Neural cell (in vitro differentiated cells): Measurements from ENCODE around the gene FGD3. TPM values are rescaled to one million over a fixed set of nuclear protein-coding genes. Genes with fewer than 3 reads are reported as not detected.

Experiments
- H2AFZ ChIP-seq: fragments of 200-600, 300-800 bp; sonication (generic), shearing (Covaris generic); 2 replicates; pipeline ENCODE4 v1.6.0; 2014; ENCODE audit warnings: low read depth, mild to moderate bottlenecking, antibody characterized with exemption, low read length, moderate library complexity
- H3F3A ChIP-seq: fragments of 200-600 bp; shearing (Covaris generic); 2 replicates; pipeline ENCODE4 v1.6.1; 2016; ENCODE audit warnings: mild to moderate bottlenecking, moderate library complexity, mixed read lengths, antibody characterized with exemption, low read length; ENCODE audit not compliant: insufficient read depth, poor library complexity, severe bottlenecking
- H3K27ac ChIP-seq: fragments of 200-600, 300-800 bp; sonication (generic), shearing (Covaris generic); 2 replicates; pipeline ENCODE4 v1.5.1; 2014; ENCODE audit warnings: mild to moderate bottlenecking, low read length, moderate library complexity
- H3K27me3 ChIP-seq: fragments of 300-800, 200-600 bp; sonication (generic), shearing (Covaris generic); 2 replicates; pipeline ENCODE4 v1.6.0; 2014; ENCODE audit warnings: mild to moderate bottlenecking, low read depth, low read length, moderate library complexity; ENCODE audit not compliant: insufficient read depth
- H3K36me3 ChIP-seq: fragments of 300-800, 200-600 bp; sonication (generic), shearing (Covaris generic); 2 replicates; pipeline ENCODE4 v1.5.1; 2014; ENCODE audit warnings: mild to moderate bottlenecking, antibody characterized with exemption, low read length, moderate library complexity; ENCODE audit not compliant: insufficient read depth
- H3K4me2 ChIP-seq: fragments of 300-800, 200-600 bp; sonication (generic), shearing (Covaris generic); 2 replicates; pipeline ENCODE4 v1.6.0; 2014; ENCODE audit warnings: mild to moderate bottlenecking, low read length
- H3K4me3 ChIP-seq: fragments of 300-800, 200-600 bp; sonication (generic), shearing (Covaris generic); 2 replicates; pipeline ENCODE4 v1.5.1; 2014; ENCODE audit warnings: mild to moderate bottlenecking, low read length, moderate library complexity
- H3K79me2 ChIP-seq: fragments of 200-600 bp; shearing (Covaris generic); replicated peaks from 2 replicates; pipeline ENCODE4 v1.6.0; 2014; ENCODE audit warnings: mild to moderate bottlenecking, low read length, moderate library complexity; ENCODE audit not compliant: insufficient read depth
- H3K9ac ChIP-seq: fragments of 300-800, 200-600 bp; sonication (generic), shearing (Covaris generic); 2 replicates; pipeline ENCODE4 v1.6.1; 2016; ENCODE audit warnings: mild to moderate bottlenecking, low read length, mixed read lengths
- H3K9me2 ChIP-seq: fragments of 200-600 bp; shearing (Covaris generic); 2 replicates; pipeline ENCODE4 v1.6.1; 2016; ENCODE audit warnings: mild to moderate bottlenecking, low read length, mixed read lengths; ENCODE audit not compliant: insufficient read depth
- H3K9me3 ChIP-seq: fragments of 200-600, 300-800 bp; sonication (generic), shearing (Covaris generic); 2 replicates; pipeline ENCODE4 v1.6.1; 2016; ENCODE audit warnings: mild to moderate bottlenecking, mixed run types, low read length, moderate library complexity, mixed read lengths
- H4K20me1 ChIP-seq: fragments of 200-600 bp; shearing (Covaris generic); 2 replicates; pipeline ENCODE4 v1.6.1; 2016; ENCODE audit warnings: mild to moderate bottlenecking, mixed run types; ENCODE audit not compliant: insufficient read depth
- EP300 ChIP-seq: fragments of 450-650 bp; conservative IDR thresholded peaks from 2 replicates; pipeline ENCODE4 v1.6.1; 2014; ENCODE audit warnings: antibody characterized with exemption, mild to moderate bottlenecking, moderate library complexity; ENCODE audit not compliant: poor library complexity, severe bottlenecking
- EZH2 ChIP-seq: fragments of 200-600, 300-800 bp; shearing (Covaris generic), sonication (generic); IDR thresholded peaks from 2 replicates; pipeline ENCODE4 v1.6.1; 2014; ENCODE audit warnings: antibody characterized with exemption, low read length, borderline replicate concordance, mild to moderate bottlenecking; ENCODE audit not compliant: insufficient read depth, poor library complexity, severe bottlenecking
- MXI1 ChIP-seq: fragments of 450-650 bp; conservative IDR thresholded peaks from 2 replicates; pipeline ENCODE4 v1.6.1; 2014; ENCODE audit warnings: antibody characterized with exemption, mild to moderate bottlenecking; ENCODE audit not compliant: poor library complexity, severe bottlenecking
- POLR2AphosphoS5 ChIP-seq: IDR thresholded peaks from 2 replicates; pipeline ENCODE4 v1.6.1; 2012
- RAD21 ChIP-seq: fragments of 450-650 bp; conservative IDR thresholded peaks from 2 replicates; pipeline ENCODE4 v1.6.1; 2014; ENCODE audit warnings: antibody characterized with exemption, mild to moderate bottlenecking, moderate library complexity
- SMC3 ChIP-seq: fragments of 450-650 bp; conservative IDR thresholded peaks from 2 replicates; pipeline ENCODE4 v1.6.1; 2014; ENCODE audit warnings: antibody characterized with exemption, mild to moderate bottlenecking, moderate library complexity; ENCODE audit not compliant: poor library complexity
- TAF1 ChIP-seq: IDR thresholded peaks from 2 replicates; pipeline ENCODE4 v1.6.1; 2012; ENCODE audit warnings: low read depth
- polyA plus RNA-seq: library from polyadenylated mRNA; depleted of rRNA; stranded (reverse); fragments of >200 nt; gene quantifications from 2 replicates; pipeline ENCODE4 v1.2.3, GENCODE V29; 2014
- TF ChIP-seq, protein P1 (sequence below): fragments of 450-650 bp; IDR thresholded peaks from 2 replicates; pipeline ENCODE4 v1.5.1; 2014; ENCODE audit warnings: antibody characterized with exemption, mild to moderate bottlenecking, moderate library complexity; ENCODE audit not compliant: poor library complexity, severe bottlenecking
- TF ChIP-seq, protein P2 (sequence below): IDR thresholded peaks from 2 replicates; pipeline ENCODE4 v1.6.1; 2012; ENCODE audit warnings: borderline replicate concordance

Gene FGD3
- polyA plus RNA-seq, 1 donor from 2014 or later = 8.3 TPM

DNA sequence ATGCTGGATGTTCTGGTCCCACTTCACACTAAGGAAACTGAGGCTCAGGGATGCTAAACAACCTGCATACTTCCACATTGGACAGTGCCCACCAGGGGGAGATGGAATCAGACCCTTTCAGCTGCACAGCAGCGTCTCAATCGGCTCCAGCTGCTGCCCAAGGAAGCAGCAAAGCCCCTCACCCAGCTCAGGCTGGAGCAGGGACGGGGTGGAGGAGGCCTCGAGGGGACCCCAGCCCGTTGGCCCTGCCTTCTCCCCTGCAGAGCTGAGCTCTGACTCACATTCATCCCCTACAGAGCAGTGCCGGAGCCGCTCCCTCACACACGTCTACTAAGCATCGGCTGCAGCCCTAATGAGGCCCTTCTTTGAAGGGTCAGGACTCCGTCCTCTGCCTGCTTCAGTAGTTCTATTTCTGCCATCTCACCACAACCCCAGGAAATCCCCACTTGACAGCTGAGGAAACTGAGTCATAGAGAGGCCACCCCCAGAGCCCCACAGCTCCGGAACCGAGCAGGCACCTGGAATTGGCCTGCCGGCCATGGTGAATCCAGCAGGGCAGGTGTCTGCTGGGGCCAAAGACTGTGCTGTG, 89.7 kb downstream of the FGD3 start:
- no peak overlapping the region for H3K27ac ChIP-seq
- no peak overlapping the region for H2AFZ ChIP-seq
- no peaks in the 10 kb centered on the region for H3K9me2 ChIP-seq
- H3K4me2 ChIP-seq = no peak overlapping the region
- H3K9me3 ChIP-seq = no peaks in the 10 kb centered on the region
- no peaks in the 10 kb centered on the region for H3K36me3 ChIP-seq
- H3K27me3 ChIP-seq = no peaks in the 10 kb centered on the region
- H3K79me2 ChIP-seq = no peaks in the 10 kb centered on the region
- no peaks in the 10 kb centered on the region for H3F3A ChIP-seq
- no peaks in the 10 kb centered on the region for H4K20me1 ChIP-seq
- H3K4me3 ChIP-seq = no peak overlapping the region
- TF ChIP-seq MXI1 (no peak), RAD21 (no peak), POLR2AphosphoS5 (no peak), EP300 (no peak), EZH2 (no peak)
- TF ChIP-seq, protein P1, sequence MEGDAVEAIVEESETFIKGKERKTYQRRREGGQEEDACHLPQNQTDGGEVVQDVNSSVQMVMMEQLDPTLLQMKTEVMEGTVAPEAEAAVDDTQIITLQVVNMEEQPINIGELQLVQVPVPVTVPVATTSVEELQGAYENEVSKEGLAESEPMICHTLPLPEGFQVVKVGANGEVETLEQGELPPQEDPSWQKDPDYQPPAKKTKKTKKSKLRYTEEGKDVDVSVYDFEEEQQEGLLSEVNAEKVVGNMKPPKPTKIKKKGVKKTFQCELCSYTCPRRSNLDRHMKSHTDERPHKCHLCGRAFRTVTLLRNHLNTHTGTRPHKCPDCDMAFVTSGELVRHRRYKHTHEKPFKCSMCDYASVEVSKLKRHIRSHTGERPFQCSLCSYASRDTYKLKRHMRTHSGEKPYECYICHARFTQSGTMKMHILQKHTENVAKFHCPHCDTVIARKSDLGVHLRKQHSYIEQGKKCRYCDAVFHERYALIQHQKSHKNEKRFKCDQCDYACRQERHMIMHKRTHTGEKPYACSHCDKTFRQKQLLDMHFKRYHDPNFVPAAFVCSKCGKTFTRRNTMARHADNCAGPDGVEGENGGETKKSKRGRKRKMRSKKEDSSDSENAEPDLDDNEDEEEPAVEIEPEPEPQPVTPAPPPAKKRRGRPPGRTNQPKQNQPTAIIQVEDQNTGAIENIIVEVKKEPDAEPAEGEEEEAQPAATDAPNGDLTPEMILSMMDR = no peak
- no peak overlapping the region for H3K9ac ChIP-seq

DNA sequence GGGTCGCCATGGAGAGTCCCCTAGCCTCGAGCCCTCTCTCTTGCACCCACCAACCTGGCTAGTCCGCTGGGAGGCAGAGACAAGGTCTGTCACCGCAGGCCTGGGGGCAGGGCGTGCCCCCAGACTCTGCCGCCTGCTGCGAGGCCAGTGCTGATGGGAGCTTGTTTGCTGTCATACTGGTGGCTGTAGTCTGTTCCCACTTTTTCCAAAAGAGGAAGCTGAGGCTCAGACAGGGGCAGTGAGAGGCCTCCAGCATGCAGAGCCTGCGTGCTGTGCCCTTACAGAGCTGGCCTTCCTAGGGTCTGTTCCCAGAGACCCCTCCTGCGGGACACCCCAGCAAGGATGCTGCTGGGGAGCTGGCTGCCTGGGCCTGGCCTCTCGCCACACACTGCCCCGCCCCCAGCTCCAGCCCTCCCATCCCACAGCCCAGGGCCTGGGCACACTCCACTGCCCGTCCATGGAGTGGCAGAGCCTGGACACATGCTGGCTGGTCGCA, 90.2 kb downstream of the FGD3 start:
- TF ChIP-seq EP300 (no peak), EZH2 (no peak), SMC3 (no peak), POLR2AphosphoS5 (no peak), TAF1 (no peak), MXI1 (no peak), RAD21 (no peak)
- TF ChIP-seq, protein P1 = no peak
- TF ChIP-seq, protein P2, sequence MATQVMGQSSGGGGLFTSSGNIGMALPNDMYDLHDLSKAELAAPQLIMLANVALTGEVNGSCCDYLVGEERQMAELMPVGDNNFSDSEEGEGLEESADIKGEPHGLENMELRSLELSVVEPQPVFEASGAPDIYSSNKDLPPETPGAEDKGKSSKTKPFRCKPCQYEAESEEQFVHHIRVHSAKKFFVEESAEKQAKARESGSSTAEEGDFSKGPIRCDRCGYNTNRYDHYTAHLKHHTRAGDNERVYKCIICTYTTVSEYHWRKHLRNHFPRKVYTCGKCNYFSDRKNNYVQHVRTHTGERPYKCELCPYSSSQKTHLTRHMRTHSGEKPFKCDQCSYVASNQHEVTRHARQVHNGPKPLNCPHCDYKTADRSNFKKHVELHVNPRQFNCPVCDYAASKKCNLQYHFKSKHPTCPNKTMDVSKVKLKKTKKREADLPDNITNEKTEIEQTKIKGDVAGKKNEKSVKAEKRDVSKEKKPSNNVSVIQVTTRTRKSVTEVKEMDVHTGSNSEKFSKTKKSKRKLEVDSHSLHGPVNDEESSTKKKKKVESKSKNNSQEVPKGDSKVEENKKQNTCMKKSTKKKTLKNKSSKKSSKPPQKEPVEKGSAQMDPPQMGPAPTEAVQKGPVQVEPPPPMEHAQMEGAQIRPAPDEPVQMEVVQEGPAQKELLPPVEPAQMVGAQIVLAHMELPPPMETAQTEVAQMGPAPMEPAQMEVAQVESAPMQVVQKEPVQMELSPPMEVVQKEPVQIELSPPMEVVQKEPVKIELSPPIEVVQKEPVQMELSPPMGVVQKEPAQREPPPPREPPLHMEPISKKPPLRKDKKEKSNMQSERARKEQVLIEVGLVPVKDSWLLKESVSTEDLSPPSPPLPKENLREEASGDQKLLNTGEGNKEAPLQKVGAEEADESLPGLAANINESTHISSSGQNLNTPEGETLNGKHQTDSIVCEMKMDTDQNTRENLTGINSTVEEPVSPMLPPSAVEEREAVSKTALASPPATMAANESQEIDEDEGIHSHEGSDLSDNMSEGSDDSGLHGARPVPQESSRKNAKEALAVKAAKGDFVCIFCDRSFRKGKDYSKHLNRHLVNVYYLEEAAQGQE = no peak
- no peaks in the 10 kb centered on the region for H3K36me3 ChIP-seq
- no peaks in the 10 kb centered on the region for H3K9me3 ChIP-seq
- no peaks in the 10 kb centered on the region for H3F3A ChIP-seq
- no peaks in the 10 kb centered on the region for H4K20me1 ChIP-seq
- no peaks in the 10 kb centered on the region for H3K27me3 ChIP-seq
- H3K4me3 ChIP-seq = no peak overlapping the region
- H3K27ac ChIP-seq = no peak overlapping the region
- no peak overlapping the region for H2AFZ ChIP-seq
- H3K79me2 ChIP-seq = no peaks in the 10 kb centered on the region
- H3K4me2 ChIP-seq = no peak overlapping the region
- no peaks in the 10 kb centered on the region for H3K9me2 ChIP-seq
- H3K9ac ChIP-seq = no peak overlapping the region
